GM12878 (cell line): ENCODE data around the gene ECM1. TPM values are rescaled to one million over a fixed set of nuclear protein-coding genes. Genes with fewer than 3 reads are reported as not detected.

ENCODE experiments used
- ATAC-seq: fragments of 200-7000 bp; cut with Tn5 transposase; 3 replicates; pipeline ENCODE4 v1.9.1; 2020; ENCODE audit warnings: mild to moderate bottlenecking, moderate library complexity
- BruUV-seq: library from RNA; stranded (reverse); fragments of 400-500 nt; replicated peaks from 2 replicates; lab custom pipeline; 2021; lab: Mats Ljungman, UMichigan
- CTCF ChIA-PET: fragments of 300-600 bp; sonication (Branson Sonifier 250); formaldehyde crosslinking; extraction: SDS; loops from one replicate; lab custom pipeline; 2021; ENCODE audit warnings: inconsistent platforms; lab: Yijun Ruan, JAX
- POLR2A ChIA-PET: fragments of 350-600 bp; formaldehyde crosslinking; extraction: SDS; loops from one replicate; lab custom pipeline; 2021; ENCODE audit warnings: inconsistent platforms; lab: Charles Lee
- RAD21 ChIA-PET: fragments of 300-600 bp; sonication (Branson Sonifier 250); formaldehyde crosslinking; loops from one replicate; lab custom pipeline; 2023; ENCODE audit warnings: antibody characterized with exemption; ENCODE audit not compliant: unreplicated experiment; lab: Charles Lee
- SMC1A ChIA-PET: fragments of 300-600 bp; sonication (Branson Sonifier 250); formaldehyde crosslinking; loops from one replicate; lab custom pipeline; 2023; ENCODE audit not compliant: unreplicated experiment, uncharacterized antibody; lab: Charles Lee
- DNase-seq: peaks from one replicate; pipeline ENCODE4 v3.0.0-alpha.2; 2011; ENCODE audit warnings: low read depth, low spot score
- FAIRE-seq: peaks from 3 replicates; lab custom pipeline; 2011; peaks lifted over from hg19 to GRCh38; lab: Jason Lieb, UNC
- H2AFZ ChIP-seq: 2 replicates; pipeline ENCODE4 v1.6.0; 2011; ENCODE audit warnings: low read depth, low read length, control low read depth; ENCODE audit not compliant: control insufficient read depth
- H3K27ac ChIP-seq: 2 replicates; pipeline ENCODE4 v1.5.1; 2011; ENCODE audit warnings: control low read depth; ENCODE audit not compliant: control insufficient read depth, insufficient read depth
- H3K27me3 ChIP-seq, 2 experiments: replicated peaks in 1 of 2; 2 replicates each; pipeline versions ENCODE4 v1.6.0 to v1.6.1; 2011; ENCODE audit warnings: low read length in 1 of 2; ENCODE audit not compliant: control insufficient read depth in 2 of 2, insufficient read depth in 2 of 2
- H3K36me3 ChIP-seq, 2 experiments: 2 replicates each; pipeline ENCODE4 v1.5.1; 2011; ENCODE audit warnings: low read length in 1 of 2; ENCODE audit not compliant: control insufficient read depth in 2 of 2, insufficient read depth in 2 of 2
- H3K4me1 ChIP-seq: 2 replicates; pipeline ENCODE4 v1.6.1; 2011; ENCODE audit warnings: mild to moderate bottlenecking, low read length, moderate library complexity, mixed read lengths; ENCODE audit not compliant: control insufficient read depth, insufficient read depth
- H3K4me2 ChIP-seq: 2 replicates; pipeline ENCODE4 v1.6.0; 2011; ENCODE audit warnings: control low read depth; ENCODE audit not compliant: control insufficient read depth, insufficient read depth
- H3K4me3 ChIP-seq: fragments of 200-600 bp; sonication (generic); 2 replicates; pipeline ENCODE4 v1.5.1; 2016
- H3K79me2 ChIP-seq: 2 replicates; pipeline ENCODE4 v1.6.0; 2011; ENCODE audit warnings: low read length; ENCODE audit not compliant: control insufficient read depth, insufficient read depth
- H3K9ac ChIP-seq: 2 replicates; pipeline ENCODE4 v1.8.0; 2011; ENCODE audit warnings: low read length, control low read depth, mixed read lengths; ENCODE audit not compliant: control insufficient read depth, insufficient read depth
- H3K9me3 ChIP-seq: replicated peaks from 3 replicates; pipeline ENCODE4 v1.5.1; 2011; ENCODE audit warnings: mild to moderate bottlenecking, low read length; ENCODE audit not compliant: control insufficient read depth, insufficient read depth
- H4K20me1 ChIP-seq: 2 replicates; pipeline ENCODE4 v1.6.0; 2011; ENCODE audit not compliant: control insufficient read depth, insufficient read depth
- ATF2 ChIP-seq: IDR thresholded peaks from 2 replicates; pipeline ENCODE4 v1.6.1; 2012; ENCODE audit warnings: low read length, inconsistent platforms
- BHLHE40 ChIP-seq, 2 experiments: fragments of 450-650 bp in 1 of 2; IDR thresholded peaks; 2 replicates each; pipeline ENCODE4 v1.6.1; 2011 to 2017; ENCODE audit warnings: low read depth in 2 of 2, borderline replicate concordance in 1 of 2, improper control_type of control experiment in 1 of 2, low read length in 1 of 2, mild to moderate bottlenecking in 1 of 2
- CBFB ChIP-seq: IDR thresholded peaks from 2 replicates; pipeline ENCODE4 v1.6.1; 2016; ENCODE audit warnings: antibody characterized with exemption, low read depth
- CBX3 ChIP-seq: fragments of 200-600 bp; sonication (generic); IDR thresholded peaks from 2 replicates; pipeline ENCODE4 v1.6.1; 2016; ENCODE audit warnings: low read depth, borderline replicate concordance
- EED ChIP-seq: sonication (generic); IDR thresholded peaks from 2 replicates; pipeline ENCODE4 v1.6.1; 2016; ENCODE audit warnings: antibody characterized with exemption, low read depth
- EZH2 ChIP-seq: IDR thresholded peaks from 2 replicates; pipeline ENCODE4 v1.6.1; 2012; ENCODE audit warnings: low read depth, mild to moderate bottlenecking, control low read depth, inconsistent platforms, low read length, borderline replicate concordance; ENCODE audit not compliant: control insufficient read depth
- JUNB ChIP-seq: IDR thresholded peaks from 2 replicates; pipeline ENCODE4 v1.6.1; 2016; ENCODE audit warnings: antibody characterized with exemption, mild to moderate bottlenecking
- MAX ChIP-seq: IDR thresholded peaks from 2 replicates; pipeline ENCODE4 v1.6.1; 2012; ENCODE audit warnings: low read depth, low read length, improper control_type of control experiment
- NFYB ChIP-seq: IDR thresholded peaks from 2 replicates; pipeline ENCODE4 v1.6.1; 2011; ENCODE audit warnings: low read depth, mild to moderate bottlenecking, low read length, improper control_type of control experiment, moderate library complexity; ENCODE audit not compliant: insufficient read depth
- RB1 ChIP-seq: fragments of 450-650 bp; formaldehyde crosslinking; IDR thresholded peaks from 2 replicates; pipeline ENCODE4 v1.6.1; 2017; ENCODE audit warnings: mild to moderate bottlenecking, borderline replicate concordance
- SMAD5 ChIP-seq: IDR thresholded peaks from 2 replicates; pipeline ENCODE4 v1.6.1; 2016; ENCODE audit warnings: antibody characterized with exemption, low read depth
- SMARCA5 ChIP-seq: fragments of 450-650 bp; IDR thresholded peaks from 2 replicates; pipeline ENCODE4 v1.6.1; 2017; ENCODE audit warnings: mild to moderate bottlenecking
- STAT3 ChIP-seq: IDR thresholded peaks from 2 replicates; pipeline ENCODE4 v1.6.1; 2011; ENCODE audit warnings: low read depth, low read length, improper control_type of control experiment
- SUZ12 ChIP-seq: fragments of 200-600 bp; sonication (generic); IDR thresholded peaks from one replicate; pipeline ENCODE4 v1.6.1; 2018; ENCODE audit warnings: antibody characterized with exemption, mild to moderate bottlenecking; ENCODE audit not compliant: unreplicated experiment
- YBX1 ChIP-seq: fragments of 450-650 bp; IDR thresholded peaks from 2 replicates; pipeline ENCODE4 v1.6.1; 2016; ENCODE audit warnings: antibody characterized with exemption
- ZNF207 ChIP-seq: fragments of 450-650 bp; IDR thresholded peaks from 2 replicates; pipeline ENCODE4 v1.6.1; 2014; ENCODE audit warnings: antibody characterized with exemption, mild to moderate bottlenecking, borderline replicate concordance
- ZZZ3 ChIP-seq: IDR thresholded peaks from 2 replicates; pipeline ENCODE4 v1.6.1; 2011; ENCODE audit warnings: low read depth; ENCODE audit not compliant: control insufficient read depth, insufficient read length
- WGBS: methylation state at CpG from one replicate; pipeline ENCODE4 v1.1.6; 2016; ENCODE audit warnings: low lambda C conversion rate; ENCODE audit not compliant: insufficient replicate concordance, insufficient coverage; ENCODE audit errors: missing lambda C conversion rate; 5-methylcytosine and 5-hydroxymethylcytosine counted together
- in situ Hi-C: fragments of 300-500 bp; cut with MboI; formaldehyde crosslinking; loops from 9 replicates; pipeline ENCODE4 v1.14.3; 2018; ENCODE audit warnings: mixed read lengths
- intact Hi-C: fragments of 100-400 bp; cut with micrococcal nuclease; formaldehyde crosslinking; loops from one replicate; pipeline ENCODE4 v1.14.2; 2022; ENCODE audit not compliant: unreplicated experiment
- polyA plus RNA-seq, 11 experiments: library from polyadenylated mRNA; depleted of rRNA in 4 of 11; unstranded in 6 of 11; stranded (reverse) in 5 of 11; fragments of >200 nt; fragmentation: Nextera tagmentation in 4 of 11; fragmentation: Illumina TruSeq in 1 of 11; extraction: Ambion mirVana in 4 of 11; extraction: Trizol in 1 of 11; gene quantifications; 1 replicate in 1 of 11; 2 replicates in 10 of 11; pipeline versions ENCODE4 v1.2.1 to v1.2.3, GENCODE V29; 2011 to 2016; ENCODE audit warnings: inconsistent platforms in 2 of 11, missing spikeins in 2 of 11, low read depth in 1 of 11
- total RNA-seq, 4 experiments: library from RNA; depleted of rRNA in 3 of 4; stranded (reverse); fragments of >200 nt in 3 of 4; fragmentation: Illumina TruSeq in 1 of 4; extraction: Trizol in 1 of 4; gene quantifications; 2 replicates each; pipeline versions ENCODE4 v1.2.1 to v1.2.3, GENCODE V29; 2013 to 2021
- TF ChIP-seq, protein P1 (sequence below): fragments of 450-650 bp; conservative IDR thresholded peaks from 2 replicates; pipeline ENCODE4 v1.6.1; 2017; ENCODE audit warnings: mild to moderate bottlenecking, moderate library complexity
- TF ChIP-seq, protein P2 (sequence below): fragments of 450-650 bp; IDR thresholded peaks from 2 replicates; pipeline ENCODE4 v1.6.1; 2017; ENCODE audit warnings: mild to moderate bottlenecking, low read depth, inconsistent platforms; ENCODE audit not compliant: poor library complexity, severe bottlenecking

Gene ECM1
- total and polyA plus RNA-seq, 10 of the 15 experiments (the other 5 are each of a cell fraction or from before 2014, with no cell fraction given): 0.06 to 1.3 (median 0.60) TPM

DNA sequence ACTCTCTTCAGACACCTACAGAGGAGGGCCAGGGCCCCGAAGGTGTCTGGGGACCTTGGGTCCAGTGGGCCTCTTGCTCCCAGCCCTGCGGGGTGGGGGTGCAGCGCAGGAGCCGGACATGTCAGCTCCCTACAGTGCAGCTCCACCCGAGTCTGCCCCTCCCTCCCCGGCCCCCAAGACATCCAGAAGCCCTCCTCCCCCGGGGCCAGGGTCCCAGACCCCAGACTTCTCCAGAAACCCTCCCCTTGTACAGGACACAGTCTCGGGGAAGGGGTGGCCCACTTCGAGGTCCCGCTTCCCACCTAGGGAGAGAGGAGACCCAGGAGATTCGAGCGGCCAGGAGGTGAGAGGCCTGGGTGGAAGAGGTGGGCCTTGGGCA is 45.0 kb downstream of the ECM1 start:
- BruUV-seq: no TSS peak
- Histone ChIP-seq H3K9me3 (no peaks in the 10 kb centered on the region), H4K20me1 (no peaks in the 10 kb centered on the region), H3K27ac (no peak overlapping the region), H3K4me3 (no peak overlapping the region), H3K27me3 (no peaks in the 10 kb centered on the region; a peak in 1 of 4 replicates), H3K79me2 (no peaks in the 10 kb centered on the region), H3K4me1 (peaks cover 3% of the 10 kb centered on the region; the same call in 1 of the 2 replicates), H3K4me2 (no peak overlapping the region), H2AFZ (no peak overlapping the region), H3K36me3 (no peaks in the 10 kb centered on the region), H3K9ac (no peak overlapping the region)
- TF ChIP-seq SMARCA5: no peak
- TF ChIP-seq CBX3: no peak
- no peak for TF ChIP-seq RB1
- TF ChIP-seq ATF2: no peak
- TF ChIP-seq ZZZ3: no peak
- TF ChIP-seq, protein P1, sequence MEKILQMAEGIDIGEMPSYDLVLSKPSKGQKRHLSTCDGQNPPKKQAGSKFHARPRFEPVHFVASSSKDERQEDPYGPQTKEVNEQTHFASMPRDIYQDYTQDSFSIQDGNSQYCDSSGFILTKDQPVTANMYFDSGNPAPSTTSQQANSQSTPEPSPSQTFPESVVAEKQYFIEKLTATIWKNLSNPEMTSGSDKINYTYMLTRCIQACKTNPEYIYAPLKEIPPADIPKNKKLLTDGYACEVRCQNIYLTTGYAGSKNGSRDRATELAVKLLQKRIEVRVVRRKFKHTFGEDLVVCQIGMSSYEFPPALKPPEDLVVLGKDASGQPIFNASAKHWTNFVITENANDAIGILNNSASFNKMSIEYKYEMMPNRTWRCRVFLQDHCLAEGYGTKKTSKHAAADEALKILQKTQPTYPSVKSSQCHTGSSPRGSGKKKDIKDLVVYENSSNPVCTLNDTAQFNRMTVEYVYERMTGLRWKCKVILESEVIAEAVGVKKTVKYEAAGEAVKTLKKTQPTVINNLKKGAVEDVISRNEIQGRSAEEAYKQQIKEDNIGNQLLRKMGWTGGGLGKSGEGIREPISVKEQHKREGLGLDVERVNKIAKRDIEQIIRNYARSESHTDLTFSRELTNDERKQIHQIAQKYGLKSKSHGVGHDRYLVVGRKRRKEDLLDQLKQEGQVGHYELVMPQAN: no peak
- TF ChIP-seq EZH2: no peak
- no peak for TF ChIP-seq BHLHE40 (IDR thresholded peaks at IDR 0.05; ENCODE audit: borderline replicate concordance in 1 of 2, low read depth in 2 of 2, low read length in 1 of 2)
- no peak for TF ChIP-seq MAX
- no peak for TF ChIP-seq SMAD5
- TF ChIP-seq CBFB: no peak
- TF ChIP-seq EED: no peak
- TF ChIP-seq JUNB: no peak
- TF ChIP-seq YBX1: no peak
- no peak for TF ChIP-seq ZNF207
- TF ChIP-seq SUZ12: no peak
- no peak for TF ChIP-seq NFYB
- TF ChIP-seq, protein P2, sequence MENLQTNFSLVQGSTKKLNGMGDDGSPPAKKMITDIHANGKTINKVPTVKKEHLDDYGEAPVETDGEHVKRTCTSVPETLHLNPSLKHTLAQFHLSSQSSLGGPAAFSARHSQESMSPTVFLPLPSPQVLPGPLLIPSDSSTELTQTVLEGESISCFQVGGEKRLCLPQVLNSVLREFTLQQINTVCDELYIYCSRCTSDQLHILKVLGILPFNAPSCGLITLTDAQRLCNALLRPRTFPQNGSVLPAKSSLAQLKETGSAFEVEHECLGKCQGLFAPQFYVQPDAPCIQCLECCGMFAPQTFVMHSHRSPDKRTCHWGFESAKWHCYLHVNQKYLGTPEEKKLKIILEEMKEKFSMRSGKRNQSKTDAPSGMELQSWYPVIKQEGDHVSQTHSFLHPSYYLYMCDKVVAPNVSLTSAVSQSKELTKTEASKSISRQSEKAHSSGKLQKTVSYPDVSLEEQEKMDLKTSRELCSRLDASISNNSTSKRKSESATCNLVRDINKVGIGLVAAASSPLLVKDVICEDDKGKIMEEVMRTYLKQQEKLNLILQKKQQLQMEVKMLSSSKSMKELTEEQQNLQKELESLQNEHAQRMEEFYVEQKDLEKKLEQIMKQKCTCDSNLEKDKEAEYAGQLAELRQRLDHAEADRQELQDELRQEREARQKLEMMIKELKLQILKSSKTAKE: no peak
- TF ChIP-seq STAT3: no peak
- no peak for ATAC-seq
- SMC1A ChIA-PET: no interaction called here
- in situ Hi-C loops (no loop called here), intact Hi-C loops (no loop called here)
- no peak for FAIRE-seq
- RAD21 ChIA-PET: no interaction called here
- POLR2A ChIA-PET: interaction anchor here (0.5 kb wide), 1 partner anchor 13 kb away, joined by 6 read pairs; no protein-coding TSS in a partner anchor
- CTCF ChIA-PET: no interaction called here
- DNase-seq: no peak
- 48% methylated on average over 9 of the region's 12 CpGs for whole genome bisulfite sequencing
